ENCODE data around the gene ABLIM1. TPM values are rescaled to one million over a fixed set of nuclear protein-coding genes. Genes with fewer than 3 reads are reported as not detected.

The ABLIM1 gene
- total RNA-seq, 1 donor from 2014 or later = 39.8 TPM

GRCh38 chr10:114473776-114474175 lies 184.3 kb downstream of the ABLIM1 start:
- Mint-ChIP-seq H3K4me3 (no peak overlapping the region), H3K36me3 (peaks cover 8% of the 10 kb centered on the region), H3K4me1 (peaks cover 20% of the 10 kb centered on the region), H3K9me3 (no peaks in the 10 kb centered on the region), H3K27me3 (ENCODE audit: insufficient read depth, low read depth) (no peaks in the 10 kb centered on the region), H3K27ac (no peak overlapping the region)
- Histone ChIP-seq H4K20me1 (ENCODE audit: low read depth) (peaks cover 12% of the 10 kb centered on the region), H3K4me1 (no peaks in the 10 kb centered on the region), H3F3A (ENCODE audit: low read depth) (peaks cover 4% of the 10 kb centered on the region), H3K27ac (no peak overlapping the region), H3K36me3 (no peaks in the 10 kb centered on the region), H3K9ac (no peak overlapping the region), H3K27me3 (no peaks in the 10 kb centered on the region), H3K4me3 (no peak overlapping the region), H3K4me2 (no peak overlapping the region), H2AFZ (replicated peaks) (no peak overlapping the region), H3K79me2 (ENCODE audit: low read depth) (no peaks in the 10 kb centered on the region), H3K9me3 (ENCODE audit: low read depth) (no peaks in the 10 kb centered on the region)
- DNase-seq (ENCODE audit: low spot score) = no peak
- TF ChIP-seq, protein P1, sequence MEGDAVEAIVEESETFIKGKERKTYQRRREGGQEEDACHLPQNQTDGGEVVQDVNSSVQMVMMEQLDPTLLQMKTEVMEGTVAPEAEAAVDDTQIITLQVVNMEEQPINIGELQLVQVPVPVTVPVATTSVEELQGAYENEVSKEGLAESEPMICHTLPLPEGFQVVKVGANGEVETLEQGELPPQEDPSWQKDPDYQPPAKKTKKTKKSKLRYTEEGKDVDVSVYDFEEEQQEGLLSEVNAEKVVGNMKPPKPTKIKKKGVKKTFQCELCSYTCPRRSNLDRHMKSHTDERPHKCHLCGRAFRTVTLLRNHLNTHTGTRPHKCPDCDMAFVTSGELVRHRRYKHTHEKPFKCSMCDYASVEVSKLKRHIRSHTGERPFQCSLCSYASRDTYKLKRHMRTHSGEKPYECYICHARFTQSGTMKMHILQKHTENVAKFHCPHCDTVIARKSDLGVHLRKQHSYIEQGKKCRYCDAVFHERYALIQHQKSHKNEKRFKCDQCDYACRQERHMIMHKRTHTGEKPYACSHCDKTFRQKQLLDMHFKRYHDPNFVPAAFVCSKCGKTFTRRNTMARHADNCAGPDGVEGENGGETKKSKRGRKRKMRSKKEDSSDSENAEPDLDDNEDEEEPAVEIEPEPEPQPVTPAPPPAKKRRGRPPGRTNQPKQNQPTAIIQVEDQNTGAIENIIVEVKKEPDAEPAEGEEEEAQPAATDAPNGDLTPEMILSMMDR (IDR thresholded peaks at IDR 0.05) = no peak
- no peak for TF ChIP-seq EZH2phosphoT487 (IDR thresholded peaks at IDR 0.05)
- no peak for TF ChIP-seq EZH2 (IDR thresholded peaks at IDR 0.05)

GRCh38 chr10:114472877-114473253 lies 185.2 kb downstream of the ABLIM1 start:
- Histone ChIP-seq H3K4me3 (no peak overlapping the region), H3K4me1 (no peaks in the 10 kb centered on the region), H3K36me3 (no peaks in the 10 kb centered on the region), H3K9me3 (ENCODE audit: low read depth) (no peaks in the 10 kb centered on the region), H3K27me3 (no peaks in the 10 kb centered on the region), H3K9ac (no peak overlapping the region), H3F3A (ENCODE audit: low read depth) (peaks cover 4% of the 10 kb centered on the region), H2AFZ (replicated peaks) (no peak overlapping the region), H3K4me2 (no peak overlapping the region), H3K79me2 (ENCODE audit: low read depth) (no peaks in the 10 kb centered on the region), H4K20me1 (ENCODE audit: low read depth) (peaks cover 12% of the 10 kb centered on the region), H3K27ac (no peak overlapping the region)
- Mint-ChIP-seq H3K27ac (no peak overlapping the region), H3K27me3 (ENCODE audit: insufficient read depth, low read depth) (no peaks in the 10 kb centered on the region), H3K4me3 (no peak overlapping the region), H3K4me1 (peaks cover 20% of the 10 kb centered on the region), H3K9me3 (no peaks in the 10 kb centered on the region), H3K36me3 (peaks cover 11% of the 10 kb centered on the region)
- TF ChIP-seq EZH2 (IDR thresholded peaks at IDR 0.05) (no peak), EZH2phosphoT487 (IDR thresholded peaks at IDR 0.05) (no peak)
- TF ChIP-seq, protein P1 (IDR thresholded peaks at IDR 0.05) = no peak
- no peak for DNase-seq (ENCODE audit: low spot score)

GRCh38 chr10:114471906-114472876 lies 185.9 kb downstream of the ABLIM1 start:
- TF ChIP-seq, protein P1 (IDR thresholded peaks at IDR 0.05) = no peak
- TF ChIP-seq EZH2phosphoT487 (IDR thresholded peaks at IDR 0.05) = no peak
- no peak for TF ChIP-seq EZH2 (IDR thresholded peaks at IDR 0.05)
- H3F3A ChIP-seq (ENCODE audit: low read depth) = peaks cover 4% of the 10 kb centered on the region
- no peak overlapping the region for H2AFZ ChIP-seq (replicated peaks)
- peaks cover 12% of the 10 kb centered on the region for H3K36me3 Mint-ChIP-seq
- no peak overlapping the region for H3K4me3 ChIP-seq
- H4K20me1 ChIP-seq (ENCODE audit: low read depth) = peaks cover 12% of the 10 kb centered on the region
- no peaks in the 10 kb centered on the region for H3K27me3 Mint-ChIP-seq (ENCODE audit: insufficient read depth, low read depth)
- H3K27ac ChIP-seq = no peak overlapping the region
- peaks cover 17% of the 10 kb centered on the region for H3K4me1 Mint-ChIP-seq
- DNase-seq (ENCODE audit: low spot score) = no peak
- H3K4me2 ChIP-seq = no peak overlapping the region
- H3K9me3 ChIP-seq (ENCODE audit: low read depth) = no peaks in the 10 kb centered on the region
- H3K4me1 ChIP-seq = no peaks in the 10 kb centered on the region
- no peak overlapping the region for H3K9ac ChIP-seq
- H3K27ac Mint-ChIP-seq = no peak overlapping the region
- no peaks in the 10 kb centered on the region for H3K9me3 Mint-ChIP-seq
- no peaks in the 10 kb centered on the region for H3K79me2 ChIP-seq (ENCODE audit: low read depth)
- H3K4me3 Mint-ChIP-seq = no peak overlapping the region
- H3K27me3 ChIP-seq = no peaks in the 10 kb centered on the region
- H3K36me3 ChIP-seq = no peaks in the 10 kb centered on the region

All from neural progenitor cell (in vitro differentiated cells).